Measurements from ENCODE around the gene MYRF.

The MYRF gene

DNA sequence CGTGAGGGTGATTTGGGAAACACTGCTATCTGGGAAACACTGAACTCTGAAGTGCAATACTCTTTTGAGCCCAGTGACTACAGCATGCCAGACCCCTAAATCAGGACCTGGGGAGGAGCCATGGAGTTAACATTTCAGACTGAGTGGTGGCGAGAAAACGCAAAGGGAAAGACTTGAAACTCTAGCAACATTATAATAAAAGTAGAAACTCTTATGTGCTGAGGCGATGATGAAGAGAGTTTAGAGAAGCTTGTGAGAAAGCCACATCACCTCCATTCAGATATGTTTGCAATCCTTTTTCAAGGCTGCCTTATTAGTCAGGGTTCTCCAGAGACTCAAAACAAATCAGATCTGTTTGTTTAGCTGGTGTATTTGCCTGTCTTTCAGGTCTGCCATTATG is 42.1 kb downstream of the MYRF start:
- H3K27me3 ChIP-seq (ENCODE audit: insufficient read depth, low read length, poor library complexity, severe bottlenecking), result peaks cover 5% of the 10 kb centered on the region
- H3K9me2 ChIP-seq (replicated peaks; ENCODE audit: low read depth, low read length), result no peaks in the 10 kb centered on the region
- peaks cover 39% of the 10 kb centered on the region for H4K20me1 ChIP-seq (ENCODE audit: insufficient read depth, low read length, poor library complexity, severe bottlenecking)
- H3F3A ChIP-seq (ENCODE audit: low read depth), result peaks cover 4% of the 10 kb centered on the region; the same call in 1 of the 2 replicates
- peaks cover 32% of the 10 kb centered on the region for H3K4me1 ChIP-seq (ENCODE audit: insufficient read depth, low read length, poor library complexity, severe bottlenecking)
- TF ChIP-seq, protein P1, sequence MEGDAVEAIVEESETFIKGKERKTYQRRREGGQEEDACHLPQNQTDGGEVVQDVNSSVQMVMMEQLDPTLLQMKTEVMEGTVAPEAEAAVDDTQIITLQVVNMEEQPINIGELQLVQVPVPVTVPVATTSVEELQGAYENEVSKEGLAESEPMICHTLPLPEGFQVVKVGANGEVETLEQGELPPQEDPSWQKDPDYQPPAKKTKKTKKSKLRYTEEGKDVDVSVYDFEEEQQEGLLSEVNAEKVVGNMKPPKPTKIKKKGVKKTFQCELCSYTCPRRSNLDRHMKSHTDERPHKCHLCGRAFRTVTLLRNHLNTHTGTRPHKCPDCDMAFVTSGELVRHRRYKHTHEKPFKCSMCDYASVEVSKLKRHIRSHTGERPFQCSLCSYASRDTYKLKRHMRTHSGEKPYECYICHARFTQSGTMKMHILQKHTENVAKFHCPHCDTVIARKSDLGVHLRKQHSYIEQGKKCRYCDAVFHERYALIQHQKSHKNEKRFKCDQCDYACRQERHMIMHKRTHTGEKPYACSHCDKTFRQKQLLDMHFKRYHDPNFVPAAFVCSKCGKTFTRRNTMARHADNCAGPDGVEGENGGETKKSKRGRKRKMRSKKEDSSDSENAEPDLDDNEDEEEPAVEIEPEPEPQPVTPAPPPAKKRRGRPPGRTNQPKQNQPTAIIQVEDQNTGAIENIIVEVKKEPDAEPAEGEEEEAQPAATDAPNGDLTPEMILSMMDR (conservative IDR thresholded peaks at IDR 0.05; ENCODE audit: low read length), result no peak
- H3K79me2 ChIP-seq (ENCODE audit: insufficient read depth, low read length), result peaks cover 93% of the 10 kb centered on the region
- peak overlapping the region; percentile 58 for H3K9ac ChIP-seq (ENCODE audit: low read depth, low read length, poor library complexity, severe bottlenecking)
- H3K4me2 ChIP-seq (ENCODE audit: low read depth, low read length, poor library complexity, severe bottlenecking), result peak overlapping the region; percentile 90
- H3K4me3 ChIP-seq (ENCODE audit: low read length, poor library complexity, severe bottlenecking), result peak overlapping the region; percentile 85
- H3K9me3 ChIP-seq (ENCODE audit: insufficient read depth, low read depth, low read length), result no peaks in the 10 kb centered on the region
- peaks cover 19% of the 10 kb centered on the region; the same call in 1 of the 2 replicates for H3K36me3 ChIP-seq (ENCODE audit: insufficient read depth, low read length)
- no peak overlapping the region for H2AFZ ChIP-seq (ENCODE audit: low read length)

DNA sequence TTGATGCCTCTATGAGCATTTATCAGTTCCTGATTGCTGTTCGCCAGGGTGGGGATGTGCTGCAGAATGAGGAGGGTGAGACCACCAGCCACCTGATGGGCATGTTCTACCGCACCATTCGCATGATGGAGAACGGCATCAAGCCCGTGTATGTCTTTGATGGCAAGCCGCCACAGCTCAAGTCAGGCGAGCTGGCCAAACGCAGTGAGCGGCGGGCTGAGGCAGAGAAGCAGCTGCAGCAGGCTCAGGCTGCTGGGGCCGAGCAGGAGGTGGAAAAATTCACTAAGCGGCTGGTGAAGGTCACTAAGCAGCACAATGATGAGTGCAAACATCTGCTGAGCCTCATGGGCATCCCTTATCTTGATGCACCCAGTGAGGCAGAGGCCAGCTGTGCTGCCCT is 43.0 kb downstream of the MYRF start:
- Histone ChIP-seq H4K20me1 (ENCODE audit: insufficient read depth, low read length, poor library complexity, severe bottlenecking) (peaks cover 42% of the 10 kb centered on the region), H2AFZ (ENCODE audit: low read length) (no peak overlapping the region), H3K36me3 (ENCODE audit: insufficient read depth, low read length) (peaks cover 23% of the 10 kb centered on the region; the same call in 1 of the 2 replicates), H3K9me2 (replicated peaks; ENCODE audit: low read depth, low read length) (no peaks in the 10 kb centered on the region), H3K4me1 (ENCODE audit: insufficient read depth, low read length, poor library complexity, severe bottlenecking) (peaks cover 32% of the 10 kb centered on the region), H3F3A (ENCODE audit: low read depth) (peaks cover 4% of the 10 kb centered on the region; the same call in 1 of the 2 replicates), H3K4me2 (ENCODE audit: low read depth, low read length, poor library complexity, severe bottlenecking) (peak overlapping the region; percentile 90), H3K79me2 (ENCODE audit: insufficient read depth, low read length) (peaks cover 84% of the 10 kb centered on the region), H3K9me3 (ENCODE audit: insufficient read depth, low read depth, low read length) (no peaks in the 10 kb centered on the region), H3K4me3 (ENCODE audit: low read length, poor library complexity, severe bottlenecking) (peak overlapping the region; percentile 85), H3K9ac (ENCODE audit: low read depth, low read length, poor library complexity, severe bottlenecking) (peak overlapping the region; percentile 58), H3K27me3 (ENCODE audit: insufficient read depth, low read length, poor library complexity, severe bottlenecking) (peaks cover 5% of the 10 kb centered on the region)
- TF ChIP-seq, protein P1 (conservative IDR thresholded peaks at IDR 0.05; ENCODE audit: low read length), result no peak
- no peak for TF ChIP-seq EZH2phosphoT487 (IDR thresholded peaks at IDR 0.05; ENCODE audit: borderline replicate concordance)

DNA sequence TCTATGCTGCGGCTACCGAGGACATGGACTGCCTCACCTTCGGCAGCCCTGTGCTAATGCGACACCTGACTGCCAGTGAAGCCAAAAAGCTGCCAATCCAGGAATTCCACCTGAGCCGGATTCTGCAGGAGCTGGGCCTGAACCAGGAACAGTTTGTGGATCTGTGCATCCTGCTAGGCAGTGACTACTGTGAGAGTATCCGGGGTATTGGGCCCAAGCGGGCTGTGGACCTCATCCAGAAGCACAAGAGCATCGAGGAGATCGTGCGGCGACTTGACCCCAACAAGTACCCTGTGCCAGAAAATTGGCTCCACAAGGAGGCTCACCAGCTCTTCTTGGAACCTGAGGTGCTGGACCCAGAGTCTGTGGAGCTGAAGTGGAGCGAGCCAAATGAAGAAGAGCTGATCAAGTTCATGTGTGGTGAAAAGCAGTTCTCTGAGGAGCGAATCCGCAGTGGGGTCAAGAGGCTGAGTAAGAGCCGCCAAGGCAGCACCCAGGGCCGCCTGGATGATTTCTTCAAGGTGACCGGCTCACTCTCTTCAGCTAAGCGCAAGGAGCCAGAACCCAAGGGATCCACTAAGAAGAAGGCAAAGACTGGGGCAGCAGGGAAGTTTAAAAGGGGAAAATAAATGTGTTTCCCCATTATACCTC is 43.6 kb downstream of the MYRF start:
- Histone ChIP-seq H3K4me1 (ENCODE audit: insufficient read depth, low read length, poor library complexity, severe bottlenecking) (peaks cover 32% of the 10 kb centered on the region), H3K9me2 (replicated peaks; ENCODE audit: low read depth, low read length) (no peaks in the 10 kb centered on the region), H3K27me3 (ENCODE audit: insufficient read depth, low read length, poor library complexity, severe bottlenecking) (peaks cover 5% of the 10 kb centered on the region), H2AFZ (ENCODE audit: low read length) (no peak overlapping the region), H3K4me2 (ENCODE audit: low read depth, low read length, poor library complexity, severe bottlenecking) (peak overlapping the region; percentile 90), H3K9ac (ENCODE audit: low read depth, low read length, poor library complexity, severe bottlenecking) (peak overlapping the region; percentile 58), H3F3A (ENCODE audit: low read depth) (peaks cover 4% of the 10 kb centered on the region; the same call in 1 of the 2 replicates), H4K20me1 (ENCODE audit: insufficient read depth, low read length, poor library complexity, severe bottlenecking) (peaks cover 45% of the 10 kb centered on the region), H3K9me3 (ENCODE audit: insufficient read depth, low read depth, low read length) (no peaks in the 10 kb centered on the region), H3K79me2 (ENCODE audit: insufficient read depth, low read length) (peaks cover 79% of the 10 kb centered on the region), H3K4me3 (ENCODE audit: low read length, poor library complexity, severe bottlenecking) (no peak overlapping the region), H3K36me3 (ENCODE audit: insufficient read depth, low read length) (peaks cover 25% of the 10 kb centered on the region; the same call in 1 of the 2 replicates)
- TF ChIP-seq, protein P1 (conservative IDR thresholded peaks at IDR 0.05; ENCODE audit: low read length), result no peak
- TF ChIP-seq EZH2phosphoT487 (IDR thresholded peaks at IDR 0.05; ENCODE audit: borderline replicate concordance), result no peak
